Measurements from ENCODE around the gene CD7.
"Not testable (repeated sequence)": the region's sequence is repeated elsewhere in the genome, so short reads cannot be mapped to it uniquely, and the experiment has no call there.

The CD7 gene

GRCh38 chr17:82317394-82318168 lies at the start of gene CD7:
CD7 (minus strand) TSS chr17:82317608; CDS start chr17:82317495, 113 bp downstream.
- in situ Hi-C loops (cut with MboI; ENCODE audit: low sequenced_read_pairs): no loop called here

GRCh38 chr17:82366749-82367148 lies 49.3 kb upstream of the CD7 start:
- in situ Hi-C loops (cut with MboI; ENCODE audit: low sequenced_read_pairs): no loop called here

- in situ Hi-C loops (cut with MboI; ENCODE audit: low sequenced_read_pairs): no loop called here
Measured at GRCh38 chr17:82365606-82366295, 48.3 kb upstream of the CD7 start.

- in situ Hi-C loops (cut with MboI; ENCODE audit: low sequenced_read_pairs): no loop called here
Measured at GRCh38 chr17:82361885-82362633, 44.7 kb upstream of the CD7 start.

GRCh38 chr17:82359451-82360074 lies 42.2 kb upstream of the CD7 start:
- in situ Hi-C loops (cut with MboI; ENCODE audit: low sequenced_read_pairs): not testable (repeated sequence)

- in situ Hi-C loops (cut with MboI; ENCODE audit: low sequenced_read_pairs): no loop called here
Measured at GRCh38 chr17:82358465-82359350, 41.3 kb upstream of the CD7 start, which contains the start of gene TEX19. TEX19 (plus strand) TSS chr17:82359247; CDS start chr17:82362151, 2,904 bp downstream.

- in situ Hi-C loops (cut with MboI; ENCODE audit: low sequenced_read_pairs): no loop called here
Measured at GRCh38 chr17:82357394-82357793, 40.0 kb upstream of the CD7 start.

GRCh38 chr17:82356845-82357355 lies 39.5 kb upstream of the CD7 start:
- in situ Hi-C loops (cut with MboI; ENCODE audit: low sequenced_read_pairs): no loop called here

- in situ Hi-C loops (cut with MboI; ENCODE audit: low sequenced_read_pairs): no loop called here
Measured at GRCh38 chr17:82355770-82356427, 38.5 kb upstream of the CD7 start.

- in situ Hi-C loops (cut with MboI; ENCODE audit: low sequenced_read_pairs): no loop called here
Measured at GRCh38 chr17:82354804-82355308, 37.4 kb upstream of the CD7 start.

- in situ Hi-C loops (cut with MboI; ENCODE audit: low sequenced_read_pairs): no loop called here
Measured at GRCh38 chr17:82353484-82353883, 36.1 kb upstream of the CD7 start.

- in situ Hi-C loops (cut with MboI; ENCODE audit: low sequenced_read_pairs): no loop called here
Measured at GRCh38 chr17:82351713-82352488, 34.5 kb upstream of the CD7 start.

GRCh38 chr17:82351254-82351712 lies 33.9 kb upstream of the CD7 start:
- in situ Hi-C loops (cut with MboI; ENCODE audit: low sequenced_read_pairs): no loop called here

- in situ Hi-C loops (cut with MboI; ENCODE audit: low sequenced_read_pairs): no loop called here
Measured at GRCh38 chr17:82350182-82351030, 33.0 kb upstream of the CD7 start.

GRCh38 chr17:82349287-82349701 lies 31.9 kb upstream of the CD7 start:
- in situ Hi-C loops (cut with MboI; ENCODE audit: low sequenced_read_pairs): no loop called here

- in situ Hi-C loops (cut with MboI; ENCODE audit: low sequenced_read_pairs): no loop called here
Measured at GRCh38 chr17:82348866-82349265, 31.5 kb upstream of the CD7 start.

GRCh38 chr17:82348434-82348833 lies 31.0 kb upstream of the CD7 start:
- in situ Hi-C loops (cut with MboI; ENCODE audit: low sequenced_read_pairs): no loop called here

Data from hTERT RPE-1 (cell line).